Uterus (tissue), 4 donors: ENCODE results near the gene RAI1. TPM values are rescaled to one million over a fixed set of nuclear protein-coding genes. Genes with fewer than 3 reads are reported as not detected.

Experiments used
- DNase-seq, 2 donors: peaks; one replicate each; pipeline ENCODE4 v3.0.0-alpha.2; 2019 to 2020
- H3K27ac ChIP-seq, 2 donors: fragments of 200-600 bp; sonication (generic); 1 replicate in 1 of 2; 2 replicates in 1 of 2; pipeline ENCODE4 v1.5.1; 2016 to 2018
- H3K27me3 ChIP-seq, 2 donors: fragments of 200-600 bp; sonication (generic); one replicate each; pipeline ENCODE4 v1.5.1; 2018 to 2019; ENCODE audit warnings: control low read depth in 1 of 2
- H3K36me3 ChIP-seq, 2 donors: fragments of 200-600 bp; sonication (generic); one replicate each; pipeline ENCODE4 v1.5.1; 2019; ENCODE audit warnings: control low read depth in 1 of 2
- H3K4me1 ChIP-seq, 2 donors: fragments of 200-600 bp; sonication (generic); one replicate each; pipeline ENCODE4 v1.5.1; 2018 to 2019; ENCODE audit warnings: control low read depth in 1 of 2
- H3K4me3 ChIP-seq, 2 donors: fragments of 200-600 bp; sonication (generic); 1 replicate in 1 of 2; 2 replicates in 1 of 2; pipeline ENCODE4 v1.5.1; 2018 to 2019; ENCODE audit warnings: mild to moderate bottlenecking in 1 of 2
- H3K9me3 ChIP-seq, 2 donors: fragments of 200-600 bp; sonication (generic); one replicate each; pipeline ENCODE4 v1.5.1; 2019; ENCODE audit warnings: control low read depth in 1 of 2
- POLR2A ChIP-seq, 2 donors: fragments of 450-650 bp; IDR thresholded peaks; one replicate each; pipeline ENCODE4 v1.6.1; 2016; ENCODE audit warnings: antibody characterized with exemption in 2 of 2, mild to moderate bottlenecking in 1 of 2, moderate library complexity in 1 of 2
- intact Hi-C: fragments of 100-400 bp; cut with DNase I; formaldehyde crosslinking; loops from one replicate; pipeline ENCODE4 v1.15.1; 2023; ENCODE audit warnings: low total_unique reads
- total RNA-seq, 4 donors: library from RNA; depleted of rRNA in 3 of 4; stranded (reverse); fragments of >200 nt in 3 of 4; gene quantifications; one replicate each; pipeline versions ENCODE4 v1.1.0 to v1.2.4, GENCODE V29; 2014 to 2023
- TF ChIP-seq, protein P1 (sequence below), 4 experiments: fragments of 200-600 bp in 2 of 4; fragments of 450-650 bp in 2 of 4; sonication (generic) in 2 of 4; IDR thresholded peaks; one replicate each; pipeline ENCODE4 v1.5.1; 2016 to 2019; ENCODE audit warnings: antibody characterized with exemption in 4 of 4, mild to moderate bottlenecking in 2 of 4, moderate library complexity in 1 of 4
- donor health status: DM: yes; HTN: yes; CAD: no.

Gene RAI1
- total RNA-seq, 4 donors from 2014 or later, result 10.0 to 66.1 (median 15.3) TPM

DNA sequence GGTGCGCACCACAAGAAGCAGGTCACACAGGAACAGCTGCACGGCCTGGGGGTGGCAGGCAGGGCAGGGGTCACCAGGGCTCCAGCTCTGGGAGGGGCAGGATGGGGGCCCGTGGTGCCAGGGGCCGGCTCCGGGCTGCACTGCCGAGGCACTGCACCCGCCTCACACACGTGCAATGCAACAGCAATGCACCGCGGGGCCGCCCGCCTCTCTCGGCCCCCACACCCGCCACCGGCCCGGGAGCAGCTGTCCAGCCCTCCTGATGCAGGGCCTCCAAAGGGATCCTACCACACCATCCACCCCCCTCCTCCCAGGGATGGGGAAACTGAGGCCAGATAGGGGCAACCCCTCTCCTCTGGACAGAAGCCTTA lies 132.5 kb downstream of the RAI1 start:
- TF ChIP-seq POLR2A (IDR thresholded peaks at IDR 0.05), result no peak
- no peaks in the 10 kb centered on the region for H3K36me3 ChIP-seq
- no peaks in the 10 kb centered on the region for H3K27me3 ChIP-seq
- no peak overlapping the region for H3K27ac ChIP-seq
- no peaks in the 10 kb centered on the region for H3K9me3 ChIP-seq
- H3K4me1 ChIP-seq, result peaks cover 6 to 21% of the 10 kb centered on the region in 2 donors
- DNase-seq, result no peak
- intact Hi-C loops, result loop anchor here (2.0 kb wide), 1 partner anchor 47 kb away; no protein-coding TSS in a partner anchor
- H3K4me3 ChIP-seq, result no peak overlapping the region

DNA sequence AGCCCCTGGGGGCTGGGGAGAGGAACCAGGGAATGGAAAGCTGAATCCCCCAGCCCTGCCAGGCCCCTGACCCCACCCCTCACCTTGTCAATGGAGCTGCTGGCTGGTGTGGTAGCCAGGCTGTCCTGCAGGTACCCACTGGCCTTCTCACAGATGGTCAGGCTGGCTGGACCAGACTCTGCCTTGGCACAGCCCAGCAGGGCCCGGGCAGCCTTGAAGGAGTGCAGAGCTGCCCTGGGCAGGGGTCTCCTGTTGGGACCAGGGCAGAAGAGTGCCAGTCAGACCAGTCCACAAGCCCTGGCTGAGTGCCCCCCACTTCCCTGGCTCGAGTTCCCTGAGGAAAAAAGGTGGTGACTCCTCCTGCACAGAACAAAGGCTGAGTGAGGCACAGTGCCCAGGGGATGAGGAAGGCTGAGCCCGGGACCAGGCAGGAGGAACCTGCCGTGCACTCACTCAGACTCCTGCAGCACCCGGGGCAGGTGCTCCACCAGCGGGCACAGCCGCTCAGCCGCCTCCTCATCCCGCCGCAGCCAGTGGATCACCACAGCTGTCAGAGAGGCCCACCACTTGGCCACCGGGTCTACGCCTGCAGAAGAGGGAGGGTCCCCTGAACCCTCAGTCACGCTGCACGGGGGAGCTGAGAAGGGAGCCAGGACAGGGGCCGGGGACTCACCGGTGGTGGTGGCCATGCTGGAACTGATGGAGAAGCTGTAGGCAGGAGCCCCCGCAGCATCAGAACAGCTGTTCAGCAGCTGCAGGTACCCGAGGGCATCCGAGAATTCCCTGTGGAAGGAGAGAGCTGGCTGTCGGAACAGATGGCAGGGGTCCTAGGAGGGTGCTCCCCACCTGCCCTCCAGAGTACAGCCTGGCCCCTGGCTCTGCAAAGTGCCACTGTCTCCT lies 133.2 kb downstream of the RAI1 start:
- peaks cover 6 to 20% of the 10 kb centered on the region in 2 donors for H3K4me1 ChIP-seq
- no peaks in the 10 kb centered on the region for H3K9me3 ChIP-seq
- TF ChIP-seq, protein P1, sequence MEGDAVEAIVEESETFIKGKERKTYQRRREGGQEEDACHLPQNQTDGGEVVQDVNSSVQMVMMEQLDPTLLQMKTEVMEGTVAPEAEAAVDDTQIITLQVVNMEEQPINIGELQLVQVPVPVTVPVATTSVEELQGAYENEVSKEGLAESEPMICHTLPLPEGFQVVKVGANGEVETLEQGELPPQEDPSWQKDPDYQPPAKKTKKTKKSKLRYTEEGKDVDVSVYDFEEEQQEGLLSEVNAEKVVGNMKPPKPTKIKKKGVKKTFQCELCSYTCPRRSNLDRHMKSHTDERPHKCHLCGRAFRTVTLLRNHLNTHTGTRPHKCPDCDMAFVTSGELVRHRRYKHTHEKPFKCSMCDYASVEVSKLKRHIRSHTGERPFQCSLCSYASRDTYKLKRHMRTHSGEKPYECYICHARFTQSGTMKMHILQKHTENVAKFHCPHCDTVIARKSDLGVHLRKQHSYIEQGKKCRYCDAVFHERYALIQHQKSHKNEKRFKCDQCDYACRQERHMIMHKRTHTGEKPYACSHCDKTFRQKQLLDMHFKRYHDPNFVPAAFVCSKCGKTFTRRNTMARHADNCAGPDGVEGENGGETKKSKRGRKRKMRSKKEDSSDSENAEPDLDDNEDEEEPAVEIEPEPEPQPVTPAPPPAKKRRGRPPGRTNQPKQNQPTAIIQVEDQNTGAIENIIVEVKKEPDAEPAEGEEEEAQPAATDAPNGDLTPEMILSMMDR (IDR thresholded peaks at IDR 0.05), result no peak
- TF ChIP-seq POLR2A (IDR thresholded peaks at IDR 0.05), result no peak
- no peak overlapping the region for H3K4me3 ChIP-seq
- H3K27ac ChIP-seq, result no peak overlapping the region
- intact Hi-C loops, result loop anchor here (5.0 kb wide), 1 partner anchor 38 kb away; no protein-coding TSS in a partner anchor
- no peaks in the 10 kb centered on the region for H3K27me3 ChIP-seq
- no peaks in the 10 kb centered on the region for H3K36me3 ChIP-seq
- DNase-seq, result no peak

DNA sequence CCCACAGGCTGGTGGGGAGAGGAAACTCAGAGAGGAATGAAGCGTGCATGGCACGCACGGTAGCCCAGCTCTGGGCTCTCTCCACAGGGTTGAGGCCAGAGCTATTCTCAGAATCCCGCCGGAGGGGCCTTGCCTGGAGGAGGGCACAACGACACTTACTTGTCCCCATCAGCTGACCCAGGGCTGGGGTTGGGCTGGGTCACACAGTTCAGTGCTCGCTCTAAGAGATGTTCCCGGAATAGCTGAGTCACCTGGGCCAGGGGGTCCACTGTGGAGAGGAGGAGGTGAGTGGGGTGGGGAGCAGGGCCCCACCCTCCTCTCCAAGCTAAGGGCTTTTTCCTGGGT lies 133.8 kb downstream of the RAI1 start:
- Histone ChIP-seq H3K27me3 (no peaks in the 10 kb centered on the region), H3K27ac (no peak overlapping the region), H3K9me3 (no peaks in the 10 kb centered on the region), H3K4me1 (peaks cover 6 to 13% of the 10 kb centered on the region in 2 donors), H3K4me3 (no peak overlapping the region), H3K36me3 (no peaks in the 10 kb centered on the region)
- TF ChIP-seq, protein P1 (IDR thresholded peaks at IDR 0.05), result no peak
- no peak for TF ChIP-seq POLR2A (IDR thresholded peaks at IDR 0.05)
- intact Hi-C loops, result loop anchor here (5.0 kb wide), 1 partner anchor 37 kb away; no protein-coding TSS in a partner anchor
- DNase-seq, result no peak

DNA sequence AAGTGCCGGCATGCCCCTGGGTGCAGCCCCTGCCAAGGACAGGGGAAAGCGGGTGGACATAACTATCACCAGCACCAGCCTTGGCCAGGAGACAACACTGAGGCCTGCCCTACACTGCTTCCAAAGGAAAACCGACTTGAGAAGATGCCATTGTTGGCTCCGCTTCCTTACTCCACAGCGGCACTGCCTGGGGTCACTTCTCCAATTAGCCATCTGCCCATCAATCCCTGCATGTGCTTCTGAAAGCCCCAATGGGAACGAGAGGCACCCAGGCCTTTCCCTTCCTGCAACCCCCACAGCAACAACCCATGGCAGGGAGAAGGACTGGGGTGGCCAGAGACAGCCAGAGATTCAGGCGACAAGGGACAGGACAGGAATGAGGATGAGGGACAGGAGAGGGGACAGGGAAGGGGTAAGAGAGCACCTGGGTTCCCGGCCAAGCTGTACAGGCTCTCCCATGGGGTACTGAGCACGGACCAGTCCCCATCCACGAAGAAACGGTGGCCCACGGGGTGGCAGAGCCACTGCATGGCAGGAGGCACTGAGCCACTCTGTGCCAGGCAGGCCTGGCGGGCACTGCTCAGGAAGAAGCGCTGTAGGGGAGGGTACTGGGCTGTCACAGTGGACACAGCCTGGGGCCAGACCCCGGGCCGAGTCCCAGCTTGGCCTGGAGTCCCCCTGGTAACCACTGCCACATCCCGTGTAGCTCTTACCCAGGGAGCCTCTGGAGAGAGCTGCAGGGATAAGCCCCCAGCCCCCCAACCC lies 134.4 kb downstream of the RAI1 start:
- H3K27ac ChIP-seq, result no peak overlapping the region
- no peaks in the 10 kb centered on the region for H3K36me3 ChIP-seq
- intact Hi-C loops, result loop anchor here (5.0 kb wide), 1 partner anchor 37 kb away; no protein-coding TSS in a partner anchor
- no peak for DNase-seq
- peaks cover 6 to 10% of the 10 kb centered on the region in 2 donors for H3K4me1 ChIP-seq
- H3K9me3 ChIP-seq, result no peaks in the 10 kb centered on the region
- TF ChIP-seq, protein P1 (IDR thresholded peaks at IDR 0.05), result no peak
- no peak for TF ChIP-seq POLR2A (IDR thresholded peaks at IDR 0.05)
- H3K27me3 ChIP-seq, result no peaks in the 10 kb centered on the region
- no peak overlapping the region for H3K4me3 ChIP-seq

DNA sequence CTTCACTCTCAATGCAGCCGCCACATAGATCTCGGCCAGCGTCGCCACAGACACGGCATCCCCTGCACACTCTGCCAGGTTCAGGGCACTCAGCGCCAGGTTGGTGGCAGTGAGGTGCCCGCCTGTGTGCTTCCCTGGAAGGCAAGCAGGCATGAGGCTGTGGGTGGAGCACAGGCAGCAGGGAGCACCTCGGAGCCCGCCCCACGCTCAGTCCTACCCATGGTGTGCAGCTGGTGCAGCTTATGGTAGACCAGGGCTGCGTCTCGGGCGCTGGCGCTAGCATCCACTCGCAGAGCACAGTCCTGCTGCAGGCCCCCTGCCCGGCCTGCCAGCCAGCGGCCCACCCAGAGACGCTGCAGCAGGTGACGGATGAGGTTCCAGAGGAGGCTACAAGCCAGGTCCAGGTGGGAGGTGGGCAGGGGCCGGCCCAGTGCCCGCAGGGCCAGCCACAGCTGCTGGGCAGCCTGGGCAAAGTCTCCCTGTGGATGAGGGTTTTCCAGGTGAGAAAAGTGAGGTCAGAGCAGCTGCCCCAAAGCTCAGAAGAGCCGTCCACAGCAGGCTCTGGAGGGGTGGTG lies 135.1 kb downstream of the RAI1 start:
- peaks cover 6 to 8% of the 10 kb centered on the region in 2 donors for H3K4me1 ChIP-seq
- H3K27ac ChIP-seq, result no peak overlapping the region
- no peaks in the 10 kb centered on the region for H3K27me3 ChIP-seq
- no peak overlapping the region for H3K4me3 ChIP-seq
- no peak for TF ChIP-seq POLR2A (IDR thresholded peaks at IDR 0.05)
- TF ChIP-seq, protein P1 (IDR thresholded peaks at IDR 0.05), result no peak
- H3K9me3 ChIP-seq, result no peaks in the 10 kb centered on the region
- DNase-seq, result no peak
- intact Hi-C loops, result loop anchor here (5.0 kb wide), 1 partner anchor 36 kb away; no protein-coding TSS in a partner anchor
- H3K36me3 ChIP-seq, result no peaks in the 10 kb centered on the region
